ENCODE data around the gene DYNC1I1. TPM values are rescaled to one million over a fixed set of nuclear protein-coding genes. Genes with fewer than 3 reads are reported as not detected.

DYNC1I1 gene
- total RNA-seq, 1 experiment from 2014 or later = not detected

DNA sequence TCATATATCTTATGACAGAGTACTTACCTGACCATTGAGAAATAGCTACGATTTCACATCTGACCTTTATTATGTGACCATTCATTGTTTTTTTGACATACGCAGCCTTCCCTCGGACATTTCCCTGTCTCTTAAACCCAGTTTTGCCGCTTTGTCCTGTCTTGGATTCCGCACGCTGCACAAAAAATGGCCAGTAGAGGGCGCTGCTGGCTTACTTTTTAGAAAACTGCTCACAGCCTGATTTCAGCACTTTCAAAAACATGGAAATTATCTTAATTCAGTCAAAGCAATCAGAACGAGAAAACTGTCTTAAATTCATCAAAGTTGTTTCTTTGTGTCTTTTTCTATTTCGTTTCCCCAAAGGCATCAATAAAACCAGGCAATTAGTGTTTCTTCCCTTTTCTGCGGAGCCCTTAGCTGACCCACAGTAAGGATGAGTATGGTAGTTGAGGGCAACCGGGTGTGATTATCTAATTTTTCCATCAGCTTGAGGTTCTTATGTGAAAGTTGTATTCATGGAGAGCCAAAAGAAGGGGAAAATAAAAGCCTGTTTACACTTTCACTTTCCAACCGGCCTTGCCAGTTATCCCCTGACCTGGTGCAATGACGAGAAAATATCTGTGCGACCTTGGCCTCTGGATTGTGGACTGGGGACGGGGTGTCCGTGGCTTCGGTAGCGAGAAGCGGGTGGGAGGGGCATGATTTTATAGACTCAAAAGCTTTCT, 144.4 kb downstream of the DYNC1I1 start:
- Mint-ChIP-seq H3K4me3 (ENCODE audit: unreplicated experiment) (peak overlapping the region; percentile 24), H3K4me1 (ENCODE audit: insufficient read depth, unreplicated experiment) (no peaks in the 10 kb centered on the region), H3K36me3 (ENCODE audit: insufficient read depth, unreplicated experiment) (no peaks in the 10 kb centered on the region), H3K27me3 (ENCODE audit: insufficient read depth, unreplicated experiment) (peaks cover 83% of the 10 kb centered on the region), H3K9me3 (ENCODE audit: unreplicated experiment) (no peaks in the 10 kb centered on the region), H3K27ac (ENCODE audit: low read depth, unreplicated experiment) (no peak overlapping the region)
- POLR2A ChIA-PET = interaction anchor here (1.2 kb wide), 1 partner anchor 375 kb away, joined by 3 read pairs; no protein-coding TSS in a partner anchor
- DNase-seq (ENCODE audit: unreplicated experiment) = peak; percentile 77
- TF ChIP-seq, protein P1, sequence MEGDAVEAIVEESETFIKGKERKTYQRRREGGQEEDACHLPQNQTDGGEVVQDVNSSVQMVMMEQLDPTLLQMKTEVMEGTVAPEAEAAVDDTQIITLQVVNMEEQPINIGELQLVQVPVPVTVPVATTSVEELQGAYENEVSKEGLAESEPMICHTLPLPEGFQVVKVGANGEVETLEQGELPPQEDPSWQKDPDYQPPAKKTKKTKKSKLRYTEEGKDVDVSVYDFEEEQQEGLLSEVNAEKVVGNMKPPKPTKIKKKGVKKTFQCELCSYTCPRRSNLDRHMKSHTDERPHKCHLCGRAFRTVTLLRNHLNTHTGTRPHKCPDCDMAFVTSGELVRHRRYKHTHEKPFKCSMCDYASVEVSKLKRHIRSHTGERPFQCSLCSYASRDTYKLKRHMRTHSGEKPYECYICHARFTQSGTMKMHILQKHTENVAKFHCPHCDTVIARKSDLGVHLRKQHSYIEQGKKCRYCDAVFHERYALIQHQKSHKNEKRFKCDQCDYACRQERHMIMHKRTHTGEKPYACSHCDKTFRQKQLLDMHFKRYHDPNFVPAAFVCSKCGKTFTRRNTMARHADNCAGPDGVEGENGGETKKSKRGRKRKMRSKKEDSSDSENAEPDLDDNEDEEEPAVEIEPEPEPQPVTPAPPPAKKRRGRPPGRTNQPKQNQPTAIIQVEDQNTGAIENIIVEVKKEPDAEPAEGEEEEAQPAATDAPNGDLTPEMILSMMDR (IDR thresholded peaks at IDR 0.05; ENCODE audit: unreplicated experiment) = peak; percentile 75
- no TSS peak for BruUV-seq (replicated peaks)
- CTCF ChIA-PET = interaction anchor here (0.5 to 5.0 kb wide), 43 partner anchors 9 to 1929 kb away, joined by 3 to 49 read pairs (median 4); no protein-coding TSS in a partner anchor
- intact Hi-C loops (cut with micrococcal nuclease) = loop anchor here (1.0 to 5.0 kb wide), 7 partner anchors 161 to 1928 kb away; no protein-coding TSS in a partner anchor

DNA sequence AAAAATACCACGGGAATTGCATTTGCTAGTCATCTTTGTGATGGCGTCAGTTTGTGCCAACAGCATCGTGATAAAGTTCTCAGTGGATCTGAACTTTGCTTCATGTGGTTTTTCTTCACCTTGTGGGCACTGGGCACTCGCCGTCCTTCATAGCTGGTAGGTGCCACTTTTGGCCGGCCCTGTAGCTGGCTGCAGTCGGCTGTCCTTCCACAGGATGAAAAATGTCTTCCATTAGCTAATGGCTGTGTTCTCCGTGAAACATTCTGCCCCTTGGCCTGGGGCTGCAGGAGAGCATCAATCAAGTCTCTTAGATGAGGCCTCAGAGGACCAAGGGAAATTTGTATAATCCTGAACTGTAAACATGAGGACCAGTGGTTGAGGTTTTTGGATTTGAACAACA, 145.3 kb downstream of the DYNC1I1 start:
- no peaks in the 10 kb centered on the region for H3K36me3 Mint-ChIP-seq (ENCODE audit: insufficient read depth, unreplicated experiment)
- no peaks in the 10 kb centered on the region for H3K9me3 Mint-ChIP-seq (ENCODE audit: unreplicated experiment)
- H3K4me3 Mint-ChIP-seq (ENCODE audit: unreplicated experiment) = no peak overlapping the region
- no peak overlapping the region for H3K27ac Mint-ChIP-seq (ENCODE audit: low read depth, unreplicated experiment)
- intact Hi-C loops (cut with micrococcal nuclease) = loop anchor here (2.0 to 5.0 kb wide), 4 partner anchors 160 to 1927 kb away; no protein-coding TSS in a partner anchor
- POLR2A ChIA-PET = interaction anchor here (1.1 kb wide), 1 partner anchor 8 kb away, joined by 4 read pairs; no protein-coding TSS in a partner anchor
- H3K27me3 Mint-ChIP-seq (ENCODE audit: insufficient read depth, unreplicated experiment) = peaks cover 90% of the 10 kb centered on the region
- TF ChIP-seq, protein P1 (IDR thresholded peaks at IDR 0.05; ENCODE audit: unreplicated experiment) = no peak
- H3K4me1 Mint-ChIP-seq (ENCODE audit: insufficient read depth, unreplicated experiment) = no peaks in the 10 kb centered on the region
- BruUV-seq (replicated peaks) = no TSS peak
- DNase-seq (ENCODE audit: unreplicated experiment) = no peak
- CTCF ChIA-PET = interaction anchor here (0.5 to 5.0 kb wide), 19 partner anchors 8 to 1927 kb away, joined by 3 to 49 read pairs (median 3); no protein-coding TSS in a partner anchor

DNA sequence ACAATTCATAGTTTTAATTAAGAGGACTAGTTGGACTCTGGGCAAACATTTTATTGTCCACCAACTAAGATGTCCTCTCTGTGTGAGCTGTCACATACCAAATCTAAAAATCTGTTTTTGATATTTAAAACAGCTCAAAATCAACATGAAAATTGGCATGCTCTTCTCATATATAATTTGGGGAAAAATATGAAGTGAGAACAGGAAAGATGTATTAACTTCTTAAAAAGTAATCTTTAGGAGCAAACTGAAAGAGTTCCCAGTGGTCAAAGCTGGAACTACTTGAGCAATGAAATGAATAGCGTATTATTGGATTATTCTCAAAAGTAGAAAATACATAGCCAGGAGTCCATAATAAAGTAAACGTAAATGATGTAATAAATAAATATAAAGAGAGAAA, 147.2 kb downstream of the DYNC1I1 start:
- intact Hi-C loops (cut with micrococcal nuclease) = loop anchor here (5.0 kb wide), 1 partner anchor 158 kb away; no protein-coding TSS in a partner anchor
- no peaks in the 10 kb centered on the region for H3K36me3 Mint-ChIP-seq (ENCODE audit: insufficient read depth, unreplicated experiment)
- ChIA-PET POLR2A (interaction anchor here (0.6 kb wide), 1 partner anchor 1250 kb away, joined by 4 read pairs; no protein-coding TSS in a partner anchor), CTCF (interaction anchor here (0.6 to 1.1 kb wide), 3 partner anchors 48 to 1145 kb away, joined by 3 to 7 read pairs (median 4); no protein-coding TSS in a partner anchor)
- BruUV-seq (replicated peaks) = no TSS peak
- TF ChIP-seq, protein P1 (IDR thresholded peaks at IDR 0.05; ENCODE audit: unreplicated experiment) = no peak
- peaks cover 90% of the 10 kb centered on the region for H3K27me3 Mint-ChIP-seq (ENCODE audit: insufficient read depth, unreplicated experiment)
- no peak overlapping the region for H3K4me3 Mint-ChIP-seq (ENCODE audit: unreplicated experiment)
- no peak for DNase-seq (ENCODE audit: unreplicated experiment)
- H3K9me3 Mint-ChIP-seq (ENCODE audit: unreplicated experiment) = no peaks in the 10 kb centered on the region
- no peak overlapping the region for H3K27ac Mint-ChIP-seq (ENCODE audit: low read depth, unreplicated experiment)
- no peaks in the 10 kb centered on the region for H3K4me1 Mint-ChIP-seq (ENCODE audit: insufficient read depth, unreplicated experiment)

DNA sequence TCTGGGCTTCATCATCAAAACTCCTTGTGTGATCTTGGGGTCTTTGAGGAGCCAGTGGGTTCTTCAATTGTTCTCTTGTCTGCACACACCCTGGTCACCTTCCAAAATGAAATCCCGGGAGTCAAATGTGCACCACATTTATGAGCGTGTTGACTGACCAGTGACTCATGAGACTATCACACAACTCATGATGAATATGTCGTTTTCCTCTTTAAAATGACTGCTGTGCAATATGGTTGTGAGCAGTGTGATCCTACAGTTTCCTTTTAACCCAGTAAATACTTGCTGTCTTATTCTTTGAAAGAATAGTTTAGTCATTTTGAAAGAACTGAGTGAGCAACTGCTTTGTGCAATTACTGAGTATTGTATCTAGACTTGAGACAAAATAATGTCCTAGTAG, 149.2 kb downstream of the DYNC1I1 start:
- Mint-ChIP-seq H3K4me1 (ENCODE audit: insufficient read depth, unreplicated experiment) (no peaks in the 10 kb centered on the region), H3K27me3 (ENCODE audit: insufficient read depth, unreplicated experiment) (peaks cover 90% of the 10 kb centered on the region), H3K9me3 (ENCODE audit: unreplicated experiment) (no peaks in the 10 kb centered on the region), H3K36me3 (ENCODE audit: insufficient read depth, unreplicated experiment) (no peaks in the 10 kb centered on the region), H3K4me3 (ENCODE audit: unreplicated experiment) (no peak overlapping the region), H3K27ac (ENCODE audit: low read depth, unreplicated experiment) (no peak overlapping the region)
- TF ChIP-seq, protein P1 (IDR thresholded peaks at IDR 0.05; ENCODE audit: unreplicated experiment) = no peak
- POLR2A ChIA-PET = no interaction called here
- CTCF ChIA-PET = no interaction called here
- no TSS peak for BruUV-seq (replicated peaks)
- intact Hi-C loops (cut with micrococcal nuclease) = no loop called here
- DNase-seq (ENCODE audit: unreplicated experiment) = peak; percentile 11

Measured in MCF 10A (cell line).